Prostate gland (tissue), 2 donors: ENCODE measurements around the gene VIPR2. TPM values are rescaled to one million over a fixed set of nuclear protein-coding genes. Genes with fewer than 3 reads are reported as not detected.

Source experiments
- DNase-seq: peaks from one replicate; pipeline ENCODE4 v3.0.0-alpha.2; 2019; ENCODE audit warnings: low spot score
- H3K27ac ChIP-seq, 2 donors: fragments of 200-600 bp; sonication (generic); 2 replicates each; pipeline ENCODE4 v1.5.1; 2017 to 2019
- H3K27me3 ChIP-seq: fragments of 200-600 bp; sonication (generic); replicated peaks from 2 replicates; pipeline ENCODE4 v1.5.1; 2019; ENCODE audit not compliant: insufficient read depth
- H3K36me3 ChIP-seq, 2 donors: fragments of 200-600 bp; sonication (generic); 1 replicate in 1 of 2; 2 replicates in 1 of 2; pipeline versions ENCODE4 v1.5.1 to v1.8.1; 2017 to 2019
- H3K4me1 ChIP-seq: fragments of 200-600 bp; sonication (generic); replicated peaks from 2 replicates; pipeline ENCODE4 v1.5.1; 2019
- H3K4me3 ChIP-seq, 2 donors: fragments of 200-600 bp; sonication (generic); 2 replicates each; pipeline ENCODE4 v1.5.1; 2017 to 2019
- H3K9me3 ChIP-seq: fragments of 200-600 bp; sonication (generic); 2 replicates; pipeline ENCODE4 v1.5.1; 2017
- CTCF ChIP-seq, 4 experiments: fragments of 200-600 bp in 2 of 4; fragments of 450-650 bp in 2 of 4; sonication (generic) in 2 of 4; IDR thresholded peaks; 1 replicate in 3 of 4; 2 replicates in 1 of 4; pipeline ENCODE4 v1.5.1; 2016 to 2019; ENCODE audit warnings: antibody characterized with exemption in 4 of 4, mild to moderate bottlenecking in 2 of 4, moderate library complexity in 2 of 4
- POLR2A ChIP-seq: fragments of 450-650 bp; IDR thresholded peaks from one replicate; pipeline ENCODE4 v1.6.1; 2016; ENCODE audit warnings: antibody characterized with exemption, mild to moderate bottlenecking
- POLR2AphosphoS5 ChIP-seq: sonication (generic); formaldehyde crosslinking; IDR thresholded peaks from one replicate; pipeline ENCODE4 v1.6.1; 2017; ENCODE audit warnings: antibody characterized with exemption
- WGBS: methylation state at CpG from one replicate; pipeline ENCODE4 v1.1.5; 2018; 5-methylcytosine and 5-hydroxymethylcytosine counted together
- intact Hi-C: fragments of 100-400 bp; cut with DNase I; formaldehyde crosslinking; loops from one replicate; pipeline ENCODE4 v1.14.2; 2022
- total RNA-seq, 2 donors: library from RNA; depleted of rRNA; stranded (reverse); fragments of >200 nt; gene quantifications; one replicate each; pipeline ENCODE4 v1.1.0, GENCODE V29; 2016

VIPR2 gene
- total RNA-seq, 2 donors from 2014 or later = 1.0 to 13.5 TPM

- TF ChIP-seq POLR2AphosphoS5 = no peak
- 78% methylated on average over 8 of the region's 8 CpGs for WGBS
- Histone ChIP-seq H3K4me1 (no peaks in the 10 kb centered on the region), H3K36me3 (no peaks in the 10 kb centered on the region), H3K9me3 (no peaks in the 10 kb centered on the region), H3K27ac (no peak overlapping the region), H3K27me3 (no peaks in the 10 kb centered on the region), H3K4me3 (no peak overlapping the region)
- DNase-seq = no peak
- intact Hi-C loops = no loop called here
These were observed 31.6 kb downstream of the VIPR2 start for GRCh38 chr7:159113056-159113455.

- WGBS = 80% methylated on average over 48 of the region's 48 CpGs
- no peak for DNase-seq
- intact Hi-C loops = no loop called here
- Histone ChIP-seq H3K9me3 (no peaks in the 10 kb centered on the region), H3K4me1 (no peaks in the 10 kb centered on the region), H3K4me3 (no peak overlapping the region), H3K27ac (no peak overlapping the region), H3K27me3 (no peaks in the 10 kb centered on the region), H3K36me3 (no peaks in the 10 kb centered on the region)
- TF ChIP-seq POLR2AphosphoS5 = no peak
- TF ChIP-seq CTCF (IDR thresholded peaks at IDR 0.05) = no peak
- no peak for TF ChIP-seq POLR2A
These were observed 32.3 kb downstream of the VIPR2 start for GRCh38 chr7:159112136-159113011.

- TF ChIP-seq POLR2A (no peak), POLR2AphosphoS5 (no peak), CTCF (IDR thresholded peaks at IDR 0.05) (no peak)
These were observed 35.0 kb downstream of the VIPR2 start for GRCh38 chr7:159109653-159110035.

GRCh38 chr7:159108941-159109652 is 35.6 kb downstream of the VIPR2 start:
- Histone ChIP-seq H3K4me1 (no peaks in the 10 kb centered on the region), H3K4me3 (no peak overlapping the region), H3K27ac (no peak overlapping the region), H3K36me3 (no peaks in the 10 kb centered on the region), H3K9me3 (no peaks in the 10 kb centered on the region), H3K27me3 (no peaks in the 10 kb centered on the region)
- TF ChIP-seq POLR2AphosphoS5 (no peak), CTCF (IDR thresholded peaks at IDR 0.05) (no peak), POLR2A (no peak)
- 41% methylated on average over 9 of the region's 9 CpGs for WGBS
- DNase-seq = no peak
- intact Hi-C loops = no loop called here

More at GRCh38 chr7:159109653-159110035, 35.0 kb downstream of the VIPR2 start:
- Histone ChIP-seq H3K27ac (no peak overlapping the region), H3K4me3 (no peak overlapping the region), H3K36me3 (no peaks in the 10 kb centered on the region), H3K9me3 (no peaks in the 10 kb centered on the region), H3K4me1 (no peaks in the 10 kb centered on the region), H3K27me3 (no peaks in the 10 kb centered on the region)
- DNase-seq = no peak
- intact Hi-C loops = no loop called here
- 53% methylated on average over 10 of the region's 10 CpGs for WGBS

- no peak for DNase-seq
These were observed 36.2 kb downstream of the VIPR2 start for GRCh38 chr7:159108491-159108890.

More at GRCh38 chr7:159108491-159108890, 36.2 kb downstream of the VIPR2 start:
- H3K27me3 ChIP-seq = no peaks in the 10 kb centered on the region
- intact Hi-C loops = no loop called here
- no peaks in the 10 kb centered on the region for H3K9me3 ChIP-seq
- H3K4me1 ChIP-seq = no peaks in the 10 kb centered on the region
- H3K27ac ChIP-seq = no peak overlapping the region
- no peaks in the 10 kb centered on the region for H3K36me3 ChIP-seq
- WGBS = 75% methylated on average over 2 of the region's 2 CpGs
- no peak overlapping the region for H3K4me3 ChIP-seq
- TF ChIP-seq CTCF (IDR thresholded peaks at IDR 0.05) (no peak), POLR2AphosphoS5 (no peak), POLR2A (no peak)
